HUES64 (cell line): ENCODE data around the gene LRRC41.
"Not testable (repeated sequence)": the region's sequence is repeated elsewhere in the genome, so short reads cannot be mapped to it uniquely, and the experiment has no call there.

ENCODE experiments used
- H3K27ac ChIP-seq: 2 replicates; pipeline ENCODE4 v1.7.0; 2013; ENCODE audit warnings: low read depth, low read length, inconsistent platforms
- H3K27me3 ChIP-seq: 2 replicates; pipeline ENCODE4 v1.6.1; 2013; ENCODE audit warnings: mild to moderate bottlenecking, low read length; ENCODE audit not compliant: insufficient read depth
- H3K36me3 ChIP-seq: 2 replicates; pipeline ENCODE4 v1.6.1; 2013; ENCODE audit warnings: mild to moderate bottlenecking, low read length; ENCODE audit not compliant: insufficient read depth
- H3K4me1 ChIP-seq: 2 replicates; pipeline ENCODE4 v1.6.1; 2013; ENCODE audit warnings: mild to moderate bottlenecking, low read length, moderate library complexity; ENCODE audit not compliant: insufficient read depth
- H3K4me3 ChIP-seq: 2 replicates; pipeline ENCODE4 v1.5.1; 2013; ENCODE audit warnings: mild to moderate bottlenecking, low read length, moderate library complexity
- H3K9ac ChIP-seq: 2 replicates; pipeline ENCODE4 v1.6.1; 2013; ENCODE audit warnings: mild to moderate bottlenecking, low read depth, low read length
- H3K9me3 ChIP-seq: 2 replicates; pipeline ENCODE4 v1.6.1; 2013; ENCODE audit warnings: low read depth, low read length; ENCODE audit not compliant: insufficient read depth
- whole genome bisulfite sequencing: fragments of 150-250, 120-280 bp; methylation state at CpG from one replicate; pipeline ENCODE4 v1.1.7; 2013; ENCODE audit warnings: missing lambda C conversion rate; 5-methylcytosine and 5-hydroxymethylcytosine counted together

LRRC41 gene

GRCh38 chr1:46322191-46322590 is 18.8 kb upstream of the LRRC41 start:
- not testable (repeated sequence) for H3K4me3 ChIP-seq, H3K27ac ChIP-seq, H3K9ac ChIP-seq, H3K27me3 ChIP-seq, H3K4me1 ChIP-seq, H3K36me3 ChIP-seq, H3K9me3 ChIP-seq
- WGBS: 95% methylated on average over 6 of the region's 6 CpGs

- peaks cover 20% of the 10 kb centered on the region for H3K36me3 ChIP-seq
- WGBS: 63% methylated on average over 4 of the region's 13 CpGs
- H3K27me3 ChIP-seq, H3K4me3 ChIP-seq, H3K9ac ChIP-seq, H3K9me3 ChIP-seq, H3K4me1 ChIP-seq, H3K27ac ChIP-seq: not testable (repeated sequence)
These were observed 16.8 kb upstream of the LRRC41 start for GRCh38 chr1:46319960-46320914.

GRCh38 chr1:46319301-46319700 is 15.9 kb upstream of the LRRC41 start:
- H3K27ac ChIP-seq, H3K9me3 ChIP-seq, H3K27me3 ChIP-seq, H3K9ac ChIP-seq, H3K4me3 ChIP-seq, H3K4me1 ChIP-seq: not testable (repeated sequence)
- peaks cover 28% of the 10 kb centered on the region for H3K36me3 ChIP-seq
- 92% methylated on average over 6 of the region's 6 CpGs for WGBS

- Histone ChIP-seq H3K27me3 (no peaks in the 10 kb centered on the region), H3K27ac (no peak overlapping the region), H3K9ac (no peak overlapping the region), H3K36me3 (peaks cover 45% of the 10 kb centered on the region), H3K4me1 (0 out of 2 replicates have a peak, but pooled peaks cover 4% of the 10 kb centered on the region), H3K9me3 (no peaks in the 10 kb centered on the region), H3K4me3 (no peak overlapping the region)
- 95% methylated on average over 1 of the region's 1 CpG for WGBS
These were observed 13.9 kb upstream of the LRRC41 start for GRCh38 chr1:46317323-46317722.

GRCh38 chr1:46315669-46316403 is 12.4 kb upstream of the LRRC41 start:
- Histone ChIP-seq H3K27ac (no peak overlapping the region), H3K9me3 (no peaks in the 10 kb centered on the region), H3K4me3 (no peak overlapping the region), H3K9ac (no peak overlapping the region), H3K27me3 (no peaks in the 10 kb centered on the region), H3K36me3 (peaks cover 60% of the 10 kb centered on the region), H3K4me1 (no peaks in the 10 kb centered on the region)
- WGBS: 100% methylated on average over 3 of the region's 3 CpGs

- Histone ChIP-seq H3K9ac (no peak overlapping the region), H3K27ac (no peak overlapping the region), H3K36me3 (peaks cover 76% of the 10 kb centered on the region), H3K4me3 (no peak overlapping the region), H3K9me3 (no peaks in the 10 kb centered on the region), H3K4me1 (peaks cover 12% of the 10 kb centered on the region; the same call in 1 of the 2 replicates), H3K27me3 (no peaks in the 10 kb centered on the region)
- WGBS: 97% methylated on average over 4 of the region's 4 CpGs
These were observed 6.9 kb upstream of the LRRC41 start for GRCh38 chr1:46310321-46310720.

GRCh38 chr1:46309401-46310159 is 6.2 kb upstream of the LRRC41 start:
- H3K9me3 ChIP-seq: no peaks in the 10 kb centered on the region
- no peaks in the 10 kb centered on the region for H3K27me3 ChIP-seq
- peaks cover 71% of the 10 kb centered on the region for H3K36me3 ChIP-seq
- no peak overlapping the region for H3K4me3 ChIP-seq
- no peak overlapping the region for H3K9ac ChIP-seq
- H3K27ac ChIP-seq: no peak overlapping the region
- H3K4me1 ChIP-seq: peaks cover 12% of the 10 kb centered on the region; the same call in 1 of the 2 replicates
- 93% methylated on average over 16 of the region's 16 CpGs for WGBS

- 94% methylated on average over 8 of the region's 8 CpGs for WGBS
- H3K4me1 ChIP-seq: peaks cover 14% of the 10 kb centered on the region
- H3K27me3 ChIP-seq: no peaks in the 10 kb centered on the region
- no peaks in the 10 kb centered on the region for H3K9me3 ChIP-seq
- no peak overlapping the region for H3K27ac ChIP-seq
- no peak overlapping the region for H3K9ac ChIP-seq
- 0 out of 2 replicates have a peak overlapping the region, but pooled peaks have one; percentile 12 for H3K4me3 ChIP-seq
- peaks cover 38% of the 10 kb centered on the region for H3K36me3 ChIP-seq
These were observed 2.7 kb upstream of the LRRC41 start for GRCh38 chr1:46306159-46306530.

- Histone ChIP-seq H3K4me3 (peak overlapping the region; percentile 82), H3K9me3 (no peaks in the 10 kb centered on the region), H3K36me3 (peaks cover 19% of the 10 kb centered on the region), H3K27me3 (no peaks in the 10 kb centered on the region), H3K4me1 (peaks cover 26% of the 10 kb centered on the region), H3K9ac (peak overlapping the region; percentile 92), H3K27ac (peak overlapping the region; percentile 92)
- under 1% methylated on average over 14 of the region's 14 CpGs for WGBS
These were observed 483 bp upstream of the LRRC41 start for GRCh38 chr1:46303872-46304326.

GRCh38 chr1:46302641-46303037 is 777 bp downstream of the LRRC41 start:
- no peaks in the 10 kb centered on the region for H3K9me3 ChIP-seq
- peaks cover 13% of the 10 kb centered on the region for H3K36me3 ChIP-seq
- peak overlapping the region; percentile 82 for H3K4me3 ChIP-seq
- peaks cover 33% of the 10 kb centered on the region for H3K4me1 ChIP-seq
- H3K27ac ChIP-seq: peak overlapping the region; percentile 92
- H3K9ac ChIP-seq: peak overlapping the region; percentile 92
- WGBS: 0% methylated on average over 32 of the region's 32 CpGs
- H3K27me3 ChIP-seq: no peaks in the 10 kb centered on the region
